PFSK-1 (cell line): ENCODE results near the gene ZNF22.

Experiments used
- FOXP2 ChIP-seq: optimal IDR thresholded peaks from 2 replicates; pipeline ENCODE3; 2011; ENCODE audit warnings: borderline replicate concordance, control low read depth, inconsistent platforms; ENCODE audit not compliant: insufficient read depth; ENCODE audit errors: extremely low read length, extremely low read depth
- POLR2AphosphoS5 ChIP-seq: IDR thresholded peaks from 2 replicates; pipeline ENCODE4 v1.6.1; 2012; ENCODE audit warnings: low read depth, mild to moderate bottlenecking, control low read depth, low read length, moderate library complexity
- REST ChIP-seq, 2 experiments: IDR thresholded peaks; 2 replicates each; pipeline versions ENCODE4 v1.6.1 to v1.8.0; 2011 to 2012; ENCODE audit warnings: low read depth in 2 of 2, low read length in 2 of 2, control low read depth in 1 of 2, inconsistent platforms in 1 of 2, mild to moderate bottlenecking in 1 of 2, moderate library complexity in 1 of 2; ENCODE audit not compliant: insufficient read depth in 1 of 2
- SIN3A ChIP-seq: IDR thresholded peaks from 2 replicates; pipeline ENCODE4 v1.6.1; 2012; ENCODE audit warnings: mild to moderate bottlenecking, low read length, moderate library complexity, borderline replicate concordance; ENCODE audit not compliant: insufficient read depth
- TAF1 ChIP-seq: IDR thresholded peaks from 2 replicates; pipeline ENCODE4 v1.6.1; 2012; ENCODE audit warnings: low read length, control low read depth, borderline replicate concordance; ENCODE audit not compliant: insufficient read depth

The ZNF22 gene

GRCh38 chr10:44976352-44977198 lies 24.1 kb upstream of the ZNF22 start:
- no peak for TF ChIP-seq POLR2AphosphoS5
- TF ChIP-seq SIN3A: no peak
- TF ChIP-seq TAF1: no peak
- TF ChIP-seq FOXP2: no peak
- TF ChIP-seq REST (IDR thresholded peaks at IDR 0.05; ENCODE audit: insufficient read depth in 1 of 2, low read depth in 2 of 2, low read length in 2 of 2): no peak

DNA sequence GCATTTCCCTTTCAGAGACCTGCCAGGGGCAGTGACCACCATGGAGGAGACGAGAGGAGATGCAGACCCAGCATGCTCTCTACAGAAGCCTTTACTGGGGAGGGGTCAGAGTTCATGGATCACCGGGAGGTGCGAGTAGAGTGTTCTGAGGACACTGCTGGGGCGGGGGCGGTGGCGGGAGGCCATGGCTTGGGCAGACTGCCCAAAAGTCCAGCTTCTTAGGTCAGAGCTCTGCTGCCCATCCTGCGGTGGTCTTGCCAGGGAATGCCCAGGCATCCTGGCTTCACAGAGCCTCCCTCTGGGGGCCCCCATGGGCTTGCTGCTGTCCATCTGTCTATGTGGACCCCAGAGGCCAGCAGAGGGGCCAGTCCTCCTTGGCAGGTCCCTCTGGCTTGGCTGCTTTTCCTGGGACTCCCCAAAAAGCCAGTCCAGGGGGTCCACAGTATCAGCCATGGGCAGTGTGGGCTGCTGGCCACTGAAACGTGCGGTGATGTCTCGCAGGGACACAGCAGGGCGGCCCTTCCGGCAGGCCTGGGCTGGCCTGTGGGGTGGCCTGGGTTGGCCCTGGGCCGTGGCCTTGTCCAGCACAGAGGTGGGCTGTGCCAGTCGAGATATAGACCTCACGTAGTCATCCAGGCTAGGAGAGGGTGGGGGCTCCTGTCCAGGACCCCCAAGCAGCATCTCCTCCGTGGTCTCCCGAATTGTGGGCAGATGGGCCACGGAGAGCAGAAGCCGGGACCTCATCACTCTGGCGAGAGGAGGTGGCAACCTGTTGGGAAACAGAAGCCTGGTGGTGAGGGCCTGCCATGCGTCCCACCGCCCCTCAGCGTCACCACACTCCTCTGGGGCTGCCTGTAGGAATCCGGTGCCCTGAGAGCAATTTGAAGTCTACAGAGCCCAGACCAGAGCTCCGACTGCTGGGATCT lies 23.2 kb upstream of the ZNF22 start:
- no peak for TF ChIP-seq POLR2AphosphoS5
- TF ChIP-seq TAF1: no peak
- TF ChIP-seq SIN3A: no peak
- TF ChIP-seq REST (IDR thresholded peaks at IDR 0.05; ENCODE audit: insufficient read depth in 1 of 2, low read depth in 2 of 2, low read length in 2 of 2): no peak
- TF ChIP-seq FOXP2: no peak

DNA sequence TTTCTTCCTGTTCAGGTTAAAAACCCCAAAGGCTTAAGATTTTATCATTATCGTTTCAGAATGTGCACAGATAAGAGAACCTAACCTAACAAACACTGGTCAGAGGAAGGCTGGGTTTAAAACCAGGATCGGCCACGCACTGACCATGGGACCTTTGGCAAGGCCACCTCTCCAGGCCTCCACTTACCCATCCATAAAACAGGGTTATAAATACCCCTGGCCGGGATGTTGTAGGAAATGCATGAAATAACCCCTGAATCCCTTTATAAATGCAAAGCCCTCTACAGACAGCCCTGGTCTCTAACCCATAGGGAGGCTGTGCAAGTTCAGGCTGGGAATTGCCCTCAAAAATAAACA lies 22.5 kb upstream of the ZNF22 start:
- TF ChIP-seq SIN3A (no peak), FOXP2 (no peak), TAF1 (no peak), REST (IDR thresholded peaks at IDR 0.05; ENCODE audit: insufficient read depth in 1 of 2, low read depth in 2 of 2, low read length in 2 of 2) (no peak), POLR2AphosphoS5 (no peak)

- TF ChIP-seq FOXP2: peak; percentile 89
- peak; percentile 71 for TF ChIP-seq POLR2AphosphoS5
- TF ChIP-seq TAF1: no peak
- peak; percentile 60; the same call in 1 of the 2 replicates for TF ChIP-seq SIN3A
- TF ChIP-seq REST (IDR thresholded peaks at IDR 0.05; ENCODE audit: insufficient read depth in 1 of 2, low read depth in 2 of 2, low read length in 2 of 2): no peak
Measured at GRCh38 chr10:44978570-44979280, 22.0 kb upstream of the ZNF22 start, which contains the start of gene DEPP1. Gene DEPP1, minus strand, starts transcription at chr10:44978809. Its CDS starts 779 bp downstream, at chr10:44978030.
